GM19328 (cell line): ENCODE results near the gene OMP.

ENCODE experiments used
- ATAC-seq: cut with Tn5 transposase; IDR thresholded peaks from one replicate; pipeline ENCODE4 v1.9.1; 2021; ENCODE audit warnings: mild to moderate bottlenecking, moderate library complexity; ENCODE audit not compliant: unreplicated experiment

OMP gene

DNA sequence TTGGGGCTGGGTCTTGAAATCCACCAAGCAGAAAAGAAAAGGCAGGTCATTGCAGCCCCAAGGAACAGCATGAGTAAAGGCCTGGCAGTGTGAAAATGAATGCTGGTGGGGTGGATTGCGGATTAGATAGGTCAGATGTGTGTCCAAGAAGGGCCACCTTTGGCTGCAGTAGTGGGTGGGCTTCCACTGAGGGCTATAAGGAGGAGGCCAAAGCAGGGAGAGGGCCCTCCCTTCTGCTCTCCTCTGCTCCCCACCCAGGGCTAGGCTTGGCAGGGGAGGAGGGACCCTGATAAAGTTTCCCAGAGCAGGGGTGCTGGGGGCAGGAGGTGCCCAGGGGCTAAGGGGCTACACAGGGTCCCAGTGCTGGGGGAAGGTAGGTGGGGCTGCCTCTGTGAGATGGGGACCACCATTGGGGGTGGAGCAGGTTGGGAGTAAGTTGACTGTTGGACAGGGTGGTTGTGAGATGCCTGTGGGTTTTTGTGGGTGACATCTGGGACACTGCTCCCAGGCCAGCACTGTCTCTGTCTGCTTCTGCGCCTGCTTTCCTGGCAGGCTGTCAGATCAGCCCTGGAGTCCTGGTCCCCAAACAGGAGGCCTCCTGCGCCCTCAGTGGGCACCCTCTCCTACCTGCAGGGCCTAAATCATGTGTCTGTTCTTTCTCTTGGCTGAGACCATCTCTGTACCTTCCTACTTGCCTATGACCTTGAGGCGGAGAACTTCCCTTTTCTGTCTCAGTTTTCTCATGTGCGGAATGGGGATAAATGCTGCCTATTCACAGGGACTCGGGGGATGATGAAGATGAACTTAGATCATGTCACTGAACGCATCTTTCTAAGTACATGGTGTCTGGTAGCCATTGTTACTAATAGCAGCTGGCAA, 33.9 kb upstream of the OMP start:
- no peak for ATAC-seq

DNA sequence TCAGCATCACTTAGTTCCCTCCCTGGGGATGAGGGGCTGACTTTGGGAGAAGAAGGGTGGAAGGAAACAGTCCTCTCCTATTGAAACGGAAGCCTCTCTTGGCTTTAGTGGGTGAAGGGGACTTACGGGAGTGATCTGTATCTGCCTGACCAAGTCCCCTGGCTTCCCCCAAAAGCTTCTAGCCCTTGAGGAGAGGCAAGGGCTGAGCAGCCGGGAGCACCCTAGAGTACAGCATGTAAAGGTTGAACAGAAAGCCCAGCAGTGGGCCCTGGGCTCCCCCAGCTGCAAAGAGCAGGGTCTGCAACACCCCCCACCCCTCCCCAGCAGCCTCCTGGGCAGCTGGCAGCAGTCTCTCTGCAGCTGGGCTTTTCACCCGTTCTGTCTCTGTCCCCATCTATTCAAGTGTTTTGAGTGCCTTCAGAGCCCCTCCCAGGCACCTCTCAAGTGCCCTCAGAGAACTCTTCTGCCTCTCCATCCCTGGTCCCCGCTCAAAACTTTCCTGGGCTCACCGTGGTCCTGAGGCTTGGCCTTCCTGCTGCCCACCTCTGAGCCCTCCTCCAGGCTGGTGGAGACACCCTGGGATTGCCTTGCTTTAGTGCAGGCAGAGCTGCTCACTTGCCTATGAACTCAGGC, 33.2 kb upstream of the OMP start:
- no peak for ATAC-seq

DNA sequence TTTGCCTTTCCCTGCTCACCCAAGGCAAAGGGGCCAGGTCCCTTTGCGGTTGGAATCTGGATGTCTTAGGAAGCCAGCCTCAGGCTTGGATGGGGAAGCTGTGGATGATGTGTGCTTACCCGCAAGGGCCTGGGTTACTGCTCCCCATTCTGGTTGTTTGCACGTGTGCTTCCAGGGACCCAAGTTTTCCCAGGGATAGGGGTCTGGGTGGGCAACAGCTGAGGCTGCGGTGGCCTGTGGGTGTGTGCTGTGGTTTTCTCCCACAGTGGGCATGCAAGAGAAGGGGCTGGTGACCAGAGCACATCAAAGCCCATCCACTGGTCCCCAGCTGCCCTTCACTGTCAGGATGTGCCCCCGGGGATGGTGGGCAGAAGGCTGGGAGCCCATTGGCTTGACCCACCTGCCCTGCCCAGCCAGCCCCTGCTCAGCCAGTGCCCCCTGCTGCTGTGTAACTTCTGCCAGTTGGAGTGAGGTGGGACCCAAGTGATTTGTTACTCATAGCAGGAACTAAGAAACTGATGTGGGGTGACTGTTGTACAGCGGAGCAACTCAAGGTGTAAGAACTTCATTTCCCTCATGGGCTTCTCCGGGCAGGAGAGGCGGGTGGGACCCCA, 32.6 kb upstream of the OMP start:
- no peak for ATAC-seq

GRCh38 chr11:77071077-77071476, 31.6 kb upstream of the OMP start:
- no peak for ATAC-seq

DNA sequence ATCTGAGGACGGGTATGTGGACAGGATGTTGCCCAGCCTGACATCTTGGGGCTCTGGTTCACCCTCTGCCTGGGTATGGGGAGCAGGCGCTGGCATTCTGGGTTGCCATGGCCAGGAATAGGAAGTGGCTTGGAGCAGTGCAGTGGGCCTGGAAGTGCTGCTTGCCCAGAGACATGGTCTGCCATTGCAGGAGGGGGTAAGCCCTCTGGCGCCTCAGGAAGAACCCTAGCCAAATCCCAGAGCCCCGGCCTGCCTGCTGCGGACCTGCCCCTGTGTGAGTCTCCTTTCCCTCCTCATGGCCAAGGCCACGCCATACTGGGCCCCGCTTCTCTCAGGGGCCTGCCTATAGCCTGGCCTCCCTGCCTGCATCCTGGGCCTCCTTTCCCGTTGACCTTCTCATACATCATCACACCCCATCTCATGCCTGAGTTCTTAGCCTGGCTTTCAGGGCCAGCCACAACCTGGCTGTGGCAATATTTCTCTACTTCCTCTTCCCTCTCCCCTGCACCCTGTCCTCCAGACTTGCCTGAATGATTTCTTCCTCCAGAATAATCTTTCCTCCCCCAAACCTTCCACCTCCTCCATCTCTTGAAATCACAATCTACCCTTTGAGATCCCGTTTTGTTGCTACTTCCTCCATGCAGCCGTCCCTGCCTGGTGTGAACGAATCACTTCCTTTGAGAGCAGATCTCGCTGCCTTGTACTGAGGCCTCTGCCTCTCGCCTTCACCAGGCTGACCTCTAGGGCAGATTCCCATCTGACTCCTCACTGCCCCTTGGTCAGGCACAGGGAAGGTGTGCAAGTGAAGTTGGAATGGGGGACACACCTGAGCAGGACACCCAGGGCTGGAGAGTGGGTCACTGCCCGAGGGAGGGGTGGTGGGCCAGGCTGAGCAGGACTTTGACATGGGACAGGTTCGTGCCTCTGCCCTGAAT, 30.7 kb upstream of the OMP start:
- ATAC-seq: no peak

- no peak for ATAC-seq
Observed at GRCh38 chr11:77072851-77073327, 29.8 kb upstream of the OMP start.

GRCh38 chr11:77073328-77074001, 29.2 kb upstream of the OMP start:
- no peak for ATAC-seq

DNA sequence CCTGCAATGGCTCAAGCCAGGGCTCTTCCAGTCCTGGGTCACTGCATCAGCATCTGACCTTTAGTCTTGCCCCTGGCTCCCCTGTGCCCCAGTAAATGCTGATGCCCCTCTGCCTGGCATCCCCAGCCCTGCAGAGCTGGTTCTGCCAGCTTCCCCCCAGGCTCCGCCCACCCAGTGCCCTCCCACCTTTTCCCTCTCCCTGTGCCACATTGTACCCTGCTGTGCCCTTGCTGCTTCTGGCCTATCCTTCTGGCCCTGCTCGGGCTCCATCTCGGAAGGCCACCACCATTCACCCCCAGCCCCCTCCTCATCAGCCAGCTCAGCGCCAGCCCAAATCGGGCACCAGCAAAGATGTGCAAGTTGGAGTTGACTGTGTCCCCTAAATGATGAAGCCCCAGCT, 28.4 kb upstream of the OMP start:
- no peak for ATAC-seq

DNA sequence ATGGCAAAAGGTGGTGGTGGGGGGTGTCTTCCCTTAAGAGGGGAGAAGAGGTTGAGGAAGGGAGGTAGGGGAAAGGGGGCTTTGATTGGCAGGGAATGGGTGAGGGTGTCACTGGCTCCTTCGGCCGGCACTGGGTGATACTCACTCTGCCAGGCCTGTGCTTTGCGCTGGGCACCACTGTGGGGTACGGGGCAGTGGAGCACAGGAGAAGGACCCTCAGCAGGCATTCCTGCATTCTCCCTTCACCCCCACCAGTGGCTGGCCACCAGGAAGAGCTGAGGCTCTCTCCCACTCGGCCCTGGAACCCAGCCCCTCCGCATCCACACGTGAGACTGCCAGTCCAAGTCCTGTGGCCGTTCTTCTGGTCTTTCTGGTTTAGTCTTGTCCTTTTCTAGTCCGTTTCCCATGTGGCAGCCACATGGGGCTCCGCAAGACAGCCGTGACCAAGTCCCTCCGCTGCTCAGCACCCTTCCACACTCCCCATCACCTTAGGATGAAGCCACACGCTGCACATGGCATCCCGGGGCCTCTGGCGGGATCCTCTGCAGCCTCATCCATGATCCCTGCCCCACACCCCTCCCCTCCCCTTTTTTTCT, 27.9 kb upstream of the OMP start:
- ATAC-seq: no peak

- no peak for ATAC-seq
Observed at GRCh38 chr11:77075425-77075905, 27.2 kb upstream of the OMP start.

- ATAC-seq: no peak
Observed at GRCh38 chr11:77079666-77080065, 23.0 kb upstream of the OMP start.

GRCh38 chr11:77080643-77081210, 21.9 kb upstream of the OMP start:
- no peak for ATAC-seq

GRCh38 chr11:77081381-77081851, 21.2 kb upstream of the OMP start:
- no peak for ATAC-seq

DNA sequence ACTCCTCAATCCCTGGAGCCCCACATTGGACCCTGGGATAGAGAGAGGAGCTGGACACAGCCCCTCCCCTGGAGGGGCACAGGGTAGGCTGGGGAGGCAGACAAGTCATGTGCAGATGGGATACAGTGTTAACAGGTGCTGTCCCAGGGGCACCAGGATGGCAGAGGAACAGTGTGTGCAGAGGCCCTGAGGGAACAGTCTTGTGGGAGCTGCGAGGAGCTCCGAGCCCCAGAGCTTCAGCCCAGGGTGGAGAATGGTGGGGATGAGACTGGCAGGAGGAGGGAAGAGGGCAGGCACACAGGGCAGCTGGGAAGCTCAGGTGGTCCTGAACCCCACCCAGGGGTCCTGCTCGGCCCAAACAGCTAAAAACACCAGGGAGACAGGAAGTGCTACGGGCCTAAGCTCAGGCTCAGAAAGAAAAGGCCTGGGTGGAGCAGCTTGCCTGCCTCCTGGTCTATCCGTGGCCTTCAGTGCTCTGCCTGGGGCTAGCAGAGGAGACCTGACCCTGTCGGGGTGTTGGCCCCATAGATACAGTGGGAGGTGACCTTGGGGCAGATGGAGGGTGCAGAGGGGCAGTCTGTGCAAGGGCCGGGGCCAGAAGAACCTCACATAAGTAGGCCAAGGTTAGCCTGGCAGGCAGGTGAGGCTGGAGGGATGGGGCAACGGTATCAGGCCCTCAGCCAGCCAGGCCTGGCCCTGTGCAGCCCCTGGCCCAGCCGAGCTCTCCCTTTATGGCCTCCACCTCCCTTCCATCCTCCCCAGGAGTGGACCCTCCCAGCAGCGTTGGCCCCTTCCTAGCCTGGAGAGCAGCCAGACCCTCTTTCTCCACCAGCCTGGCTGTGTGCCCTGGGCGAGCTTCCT, 20.4 kb upstream of the OMP start:
- ATAC-seq: no peak

DNA sequence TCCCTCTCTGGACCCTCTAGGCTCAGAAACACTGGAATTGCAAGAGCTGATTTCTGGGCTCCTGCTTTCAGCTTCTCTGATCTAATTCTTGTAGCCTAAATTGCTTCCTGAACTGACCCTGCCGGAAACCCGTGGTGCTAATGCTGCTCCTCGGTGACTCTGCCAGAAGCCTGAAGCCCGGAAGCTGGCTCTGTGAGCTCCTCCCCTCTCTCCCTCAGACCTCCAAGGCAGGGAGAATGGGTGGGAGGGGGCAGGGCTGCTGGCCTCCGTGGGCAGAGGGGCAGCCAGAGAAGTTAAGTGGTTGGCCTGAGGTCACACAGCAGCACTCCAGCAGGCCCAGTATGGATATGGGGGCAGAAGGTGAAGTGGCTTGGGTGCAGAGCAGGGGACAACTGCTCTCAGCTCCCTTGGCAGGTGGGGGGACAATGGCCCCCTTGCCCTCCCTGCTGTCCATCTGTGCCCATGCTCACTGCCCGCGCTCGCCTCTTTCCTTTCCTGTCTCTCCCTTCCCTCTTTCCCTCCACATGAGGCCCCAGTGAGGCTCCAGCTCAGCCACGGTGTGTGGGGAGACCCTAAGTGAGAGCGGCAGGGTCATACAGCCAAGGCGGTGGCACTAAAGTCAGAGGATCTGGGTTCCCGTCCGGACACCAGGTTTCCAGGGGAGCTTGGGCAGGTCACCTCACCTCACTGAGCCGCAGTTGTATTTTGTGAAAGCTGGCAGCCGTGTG, 19.6 kb upstream of the OMP start:
- ATAC-seq: no peak

DNA sequence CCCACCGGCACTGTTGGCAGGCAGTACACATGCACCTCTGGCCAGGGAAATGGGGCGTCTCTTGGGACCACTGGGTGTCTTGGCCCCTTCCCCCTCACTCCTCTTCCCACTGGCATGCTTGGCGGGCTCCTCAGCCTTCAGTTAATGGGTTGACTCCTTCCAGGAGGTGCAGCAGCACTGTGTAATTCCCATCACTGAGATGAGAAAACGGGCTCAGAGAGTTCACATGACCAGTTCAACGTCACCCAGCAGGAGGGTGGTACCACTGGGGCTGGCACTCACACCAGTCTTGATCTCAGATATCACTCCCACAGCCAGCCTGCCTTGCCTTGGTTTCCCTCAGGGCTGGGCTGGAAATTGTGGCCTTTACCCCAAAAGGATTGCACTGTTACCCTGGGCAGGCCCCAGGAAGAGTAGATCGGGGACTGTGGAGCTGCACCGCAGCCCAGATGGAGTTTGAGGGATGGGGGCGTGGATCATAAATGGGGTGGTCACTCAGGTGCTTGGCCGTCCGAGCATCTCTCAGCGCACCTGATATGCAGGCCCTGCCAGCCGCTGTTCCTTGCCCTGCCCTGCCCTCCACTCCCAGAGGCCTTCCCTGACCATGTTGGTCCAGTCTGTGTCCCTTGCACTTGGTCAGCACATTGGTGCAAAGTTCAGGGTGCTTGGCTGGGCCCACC, 18.9 kb upstream of the OMP start:
- ATAC-seq: no peak

- no peak for ATAC-seq
Observed at GRCh38 chr11:77084581-77085191, 18.0 kb upstream of the OMP start.
